NT2/D1 (cell line): ENCODE measurements around the gene KCTD16.

ENCODE experiments used
- YY1 ChIP-seq: IDR thresholded peaks from 2 replicates; pipeline ENCODE4 v1.6.1; 2011; ENCODE audit not compliant: insufficient read length, insufficient read depth
- ZNF274 ChIP-seq: IDR thresholded peaks from 2 replicates; pipeline ENCODE4 v1.6.1; 2011; ENCODE audit warnings: mild to moderate bottlenecking, low read depth, low read length

GRCh38 chr5:144249755-144250464 lies 79.2 kb downstream of the KCTD16 start:
- no peak for TF ChIP-seq YY1
- TF ChIP-seq ZNF274: no peak
